Muscle layer of colon (tissue), 2 donors: ENCODE measurements around the gene PCAT7.
"Not testable (repeated sequence)": the region's sequence is repeated elsewhere in the genome, so short reads cannot be mapped to it uniquely, and the experiment has no call there.

Experiments
- H3K27ac ChIP-seq: one replicate; pipeline ENCODE4 v1.7.0; 2013; ENCODE audit warnings: low read depth, mild to moderate bottlenecking, low read length, moderate library complexity
- H3K27me3 ChIP-seq, 2 donors: one replicate each; pipeline ENCODE4 v1.7.0; 2013; ENCODE audit warnings: low read length in 2 of 2, mild to moderate bottlenecking in 2 of 2; ENCODE audit not compliant: insufficient read depth in 2 of 2, control insufficient read depth in 1 of 2
- H3K36me3 ChIP-seq: one replicate; pipeline ENCODE4 v1.7.0; 2013; ENCODE audit warnings: mild to moderate bottlenecking, low read length; ENCODE audit not compliant: insufficient read depth
- H3K4me1 ChIP-seq: one replicate; pipeline ENCODE4 v1.7.0; 2013; ENCODE audit warnings: mild to moderate bottlenecking, low read length; ENCODE audit not compliant: insufficient read depth
- H3K4me3 ChIP-seq, 2 donors: one replicate each; pipeline ENCODE4 v1.7.0; 2013; ENCODE audit warnings: low read length in 2 of 2, low read depth in 1 of 2, mild to moderate bottlenecking in 1 of 2, moderate library complexity in 1 of 2
- H3K9ac ChIP-seq: one replicate; pipeline ENCODE4 v1.7.0; 2013; ENCODE audit warnings: low read length
- H3K9me3 ChIP-seq: one replicate; pipeline ENCODE4 v1.7.0; 2013; ENCODE audit warnings: mild to moderate bottlenecking, low read length
- donor health status: abdominal sarcoma.
- donor health status: Adenocarcinoma of cecum.

Gene PCAT7

DNA sequence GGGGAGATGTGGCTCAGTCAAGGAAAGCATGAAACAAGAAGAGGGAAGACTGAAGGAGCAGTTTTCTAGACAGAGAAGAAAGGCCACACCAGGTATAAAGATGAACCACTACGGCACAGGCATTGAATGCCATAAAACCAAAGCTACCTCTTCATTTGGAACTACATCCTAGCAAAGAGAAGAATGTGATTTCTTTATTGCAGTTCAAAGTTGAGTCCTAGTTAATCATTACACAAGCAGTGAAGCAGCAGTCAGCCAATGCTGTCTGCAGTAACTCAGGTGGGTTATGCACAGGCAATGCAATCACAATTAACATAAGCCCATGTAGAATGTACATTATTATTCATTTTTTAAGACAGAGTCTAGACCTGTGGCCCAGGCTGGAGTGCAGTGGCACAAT is 21.7 kb upstream of the PCAT7 start:
- no peak overlapping the region for H3K9ac ChIP-seq
- H3K27me3 ChIP-seq: no peaks in the 10 kb centered on the region
- H3K27ac ChIP-seq: no peak overlapping the region
- no peaks in the 10 kb centered on the region for H3K4me1 ChIP-seq
- H3K9me3 ChIP-seq: no peaks in the 10 kb centered on the region
- no peaks in the 10 kb centered on the region for H3K36me3 ChIP-seq
- no peak overlapping the region for H3K4me3 ChIP-seq

DNA sequence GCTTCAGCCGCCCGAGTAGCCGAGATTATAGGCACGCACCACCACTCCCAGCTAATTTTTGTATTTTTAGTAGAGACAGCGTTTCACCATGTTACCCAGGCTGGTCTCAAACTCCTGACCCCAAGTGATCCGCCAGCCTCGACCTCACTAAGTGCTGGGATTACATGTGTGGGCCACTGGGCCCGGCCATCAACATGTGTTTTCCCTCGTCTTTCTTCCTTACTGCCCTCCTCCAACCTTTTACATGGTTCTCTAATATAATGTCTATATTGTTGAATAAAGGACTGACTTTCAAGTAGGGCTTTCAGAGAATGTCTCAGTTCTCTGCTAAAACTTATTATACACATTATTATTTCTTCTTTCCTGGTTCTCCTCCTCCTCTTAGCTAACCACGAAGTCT is 21.3 kb upstream of the PCAT7 start:
- H3K27ac ChIP-seq: no peak overlapping the region
- no peaks in the 10 kb centered on the region for H3K27me3 ChIP-seq
- no peak overlapping the region for H3K4me3 ChIP-seq
- H3K9ac ChIP-seq: no peak overlapping the region
- H3K36me3 ChIP-seq: no peaks in the 10 kb centered on the region
- no peaks in the 10 kb centered on the region for H3K9me3 ChIP-seq
- no peaks in the 10 kb centered on the region for H3K4me1 ChIP-seq

DNA sequence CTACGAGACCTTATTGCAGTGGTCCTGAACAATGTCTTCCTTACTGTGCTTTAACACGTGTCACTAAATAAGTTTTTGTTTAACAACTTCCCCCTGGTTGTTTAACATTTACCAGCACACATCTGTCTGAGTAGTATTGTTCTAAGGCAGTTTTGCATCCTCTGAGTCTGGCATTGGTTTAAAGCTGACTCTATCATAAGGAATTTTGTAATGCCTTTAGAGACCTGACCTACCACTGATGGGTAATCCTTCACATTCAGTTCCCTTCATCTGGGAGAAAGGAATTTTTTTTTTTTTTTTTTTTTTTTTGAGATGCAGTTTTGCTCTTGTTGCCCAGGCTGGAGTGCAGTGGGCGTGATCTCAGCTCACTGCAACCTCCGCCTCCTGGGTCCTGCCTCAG is 20.0 kb upstream of the PCAT7 start:
- no peak overlapping the region for H3K27ac ChIP-seq
- H3K9me3 ChIP-seq: no peaks in the 10 kb centered on the region
- no peak overlapping the region for H3K4me3 ChIP-seq
- no peaks in the 10 kb centered on the region for H3K36me3 ChIP-seq
- H3K9ac ChIP-seq: no peak overlapping the region
- no peaks in the 10 kb centered on the region for H3K27me3 ChIP-seq
- H3K4me1 ChIP-seq: no peaks in the 10 kb centered on the region

DNA sequence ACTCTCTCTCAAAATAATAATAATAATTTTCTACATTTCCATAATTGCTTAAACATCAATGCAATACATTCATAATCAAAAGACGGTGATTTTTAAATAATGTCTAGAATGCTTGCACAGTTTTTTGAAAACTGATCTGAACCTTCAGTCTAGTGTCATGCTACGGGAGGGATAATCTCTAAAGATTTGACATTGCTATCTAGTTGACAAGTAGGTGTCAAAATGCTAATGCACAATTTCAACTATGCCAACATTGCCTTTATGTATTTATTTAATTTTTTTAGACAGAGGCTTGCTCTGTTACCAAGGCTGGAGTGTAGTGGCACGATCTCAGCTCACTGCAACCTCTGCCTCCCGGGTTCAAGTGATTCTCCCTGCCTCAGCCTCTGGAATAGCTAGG is 16.0 kb upstream of the PCAT7 start:
- no peak overlapping the region for H3K27ac ChIP-seq
- no peaks in the 10 kb centered on the region for H3K4me1 ChIP-seq
- H3K9me3 ChIP-seq: no peaks in the 10 kb centered on the region
- H3K4me3 ChIP-seq: no peak overlapping the region
- H3K36me3 ChIP-seq: no peaks in the 10 kb centered on the region
- H3K9ac ChIP-seq: no peak overlapping the region
- H3K27me3 ChIP-seq: no peaks in the 10 kb centered on the region

DNA sequence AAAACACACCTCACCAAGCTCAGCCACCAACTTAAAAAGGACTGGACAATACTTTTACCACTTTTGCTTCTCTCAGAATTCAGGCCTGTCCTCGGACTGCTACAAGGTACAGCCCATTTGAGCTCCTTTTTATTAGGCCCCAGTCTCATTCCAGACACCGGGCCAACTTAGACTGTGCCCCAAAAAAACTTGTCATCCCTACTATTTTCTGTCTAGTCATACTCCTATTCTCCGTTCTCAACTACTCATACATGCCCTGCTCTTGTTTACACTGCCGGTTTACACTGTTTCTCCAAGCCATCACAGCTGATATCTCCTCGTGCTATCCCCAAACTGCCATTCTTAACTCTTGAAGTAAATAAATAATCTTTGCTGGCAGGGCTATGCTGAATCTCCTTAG is 10.5 kb upstream of the PCAT7 start:
- not testable (repeated sequence) for H3K4me1 ChIP-seq, H3K36me3 ChIP-seq, H3K27ac ChIP-seq, H3K4me3 ChIP-seq, H3K9ac ChIP-seq, H3K9me3 ChIP-seq, H3K27me3 ChIP-seq

DNA sequence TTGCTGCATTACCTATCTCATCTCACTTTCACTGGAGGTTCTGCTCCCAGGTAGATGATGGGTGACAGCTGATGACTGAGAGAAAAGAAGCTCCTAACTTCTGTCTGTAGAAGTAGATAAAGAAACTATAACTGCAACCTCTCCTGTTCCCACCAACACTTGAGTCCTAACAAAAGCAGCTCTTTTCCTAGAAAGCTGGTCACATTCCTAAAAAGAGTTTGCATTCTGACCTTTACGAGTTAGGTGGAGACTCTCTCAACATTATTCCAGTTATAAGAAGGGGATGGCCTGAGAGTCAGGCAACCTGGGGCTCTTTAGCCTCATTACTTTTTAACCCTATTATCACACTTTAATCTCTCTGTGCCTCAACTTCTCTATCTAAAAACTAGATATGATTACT is 8.9 kb upstream of the PCAT7 start:
- Histone ChIP-seq H3K27me3 (no peaks in the 10 kb centered on the region), H3K4me1 (no peaks in the 10 kb centered on the region), H3K27ac (no peak overlapping the region), H3K9ac (no peak overlapping the region), H3K36me3 (no peaks in the 10 kb centered on the region), H3K9me3 (no peaks in the 10 kb centered on the region), H3K4me3 (no peak overlapping the region)

DNA sequence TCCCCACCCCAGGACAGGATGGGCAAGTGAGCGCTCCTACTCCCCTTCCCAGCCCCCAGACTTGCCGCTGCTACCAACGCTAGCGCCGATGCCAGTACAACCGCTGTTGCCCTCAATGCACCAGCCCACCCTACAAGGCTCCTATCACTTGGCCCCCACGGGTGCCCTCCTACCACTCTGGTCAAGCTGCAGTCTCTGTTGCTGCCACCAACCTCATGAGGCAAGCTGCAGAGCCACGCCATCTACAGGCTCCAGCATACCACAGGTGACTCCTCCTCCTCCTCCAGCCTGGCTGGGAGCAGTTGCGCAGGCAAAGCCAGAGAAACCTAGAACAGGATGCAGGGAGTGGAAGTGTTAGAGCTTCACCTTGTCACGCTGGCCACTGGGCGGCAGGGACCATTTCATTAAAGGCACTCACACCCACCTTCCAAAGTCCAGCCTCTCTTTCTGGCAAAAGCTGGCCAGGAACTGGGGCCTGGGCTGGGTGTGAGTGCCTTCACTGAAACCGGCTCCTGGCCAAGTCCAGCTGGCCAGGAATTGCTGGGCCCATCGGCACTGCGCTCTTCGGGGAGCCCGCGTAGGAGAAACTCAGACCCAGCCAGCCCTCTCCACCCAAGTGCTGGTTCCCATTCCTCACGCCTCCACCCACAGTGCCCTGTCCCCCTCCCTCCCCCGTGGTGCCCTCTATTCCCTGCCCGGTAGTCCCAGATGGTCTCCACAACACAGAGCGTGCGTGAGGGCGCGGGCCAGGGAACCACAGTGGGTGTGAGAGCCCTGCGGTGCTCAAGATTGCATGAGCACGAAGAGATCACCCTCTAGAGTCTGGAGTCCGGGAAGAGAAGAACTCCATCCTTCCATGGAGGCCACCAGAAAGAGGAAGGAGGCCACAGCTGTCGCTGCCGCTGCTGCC is 1.6 kb upstream of the PCAT7 start:
- no peaks in the 10 kb centered on the region for H3K27me3 ChIP-seq
- H3K4me1 ChIP-seq: no peaks in the 10 kb centered on the region
- no peak overlapping the region for H3K27ac ChIP-seq
- H3K4me3 ChIP-seq: no peak overlapping the region
- H3K9ac ChIP-seq: no peak overlapping the region
- H3K36me3 ChIP-seq: no peaks in the 10 kb centered on the region
- H3K9me3 ChIP-seq: no peaks in the 10 kb centered on the region

DNA sequence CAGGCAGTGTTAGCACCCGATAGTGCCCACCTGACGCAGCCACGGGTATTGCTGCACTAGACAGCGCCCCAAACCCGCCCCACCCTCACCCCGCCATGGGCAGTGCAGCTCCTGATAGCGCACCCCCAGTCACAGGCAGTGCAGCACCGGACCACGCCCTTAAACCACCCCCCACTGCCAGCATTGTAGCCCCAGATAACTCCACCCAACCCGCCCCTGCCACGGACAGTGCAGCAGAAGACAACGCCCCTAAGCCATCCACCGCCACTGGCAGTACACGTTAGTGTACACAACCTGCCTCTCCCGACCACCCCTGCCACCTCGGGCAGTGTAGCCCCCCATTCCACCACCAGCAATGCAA is 825 bp upstream of the PCAT7 start:
- H3K4me1 ChIP-seq: no peaks in the 10 kb centered on the region
- no peaks in the 10 kb centered on the region for H3K36me3 ChIP-seq
- no peaks in the 10 kb centered on the region for H3K27me3 ChIP-seq
- H3K9me3 ChIP-seq: no peaks in the 10 kb centered on the region
- no peak overlapping the region for H3K9ac ChIP-seq
- H3K4me3 ChIP-seq: no peak overlapping the region
- no peak overlapping the region for H3K27ac ChIP-seq

DNA sequence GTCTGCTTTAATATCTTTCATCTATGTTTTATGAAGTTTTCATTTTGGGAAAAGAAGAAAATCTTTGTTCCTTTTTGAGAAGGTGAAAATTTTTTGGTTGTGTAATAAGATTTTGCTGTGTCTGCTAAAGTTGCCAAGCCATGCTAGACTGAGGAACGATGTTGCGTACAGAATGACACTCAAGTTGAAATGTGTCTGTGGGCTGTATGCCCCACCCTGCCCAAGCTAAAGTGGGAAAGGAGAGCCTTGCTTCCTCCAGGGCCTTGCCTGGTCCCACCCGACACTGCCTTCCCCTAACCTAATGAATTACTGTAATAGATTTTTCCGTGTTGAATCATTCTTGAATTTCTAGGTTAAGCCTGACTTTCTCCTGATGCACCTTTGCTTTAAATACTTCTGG is 2.5 kb downstream of the PCAT7 start:
- Histone ChIP-seq H3K27me3 (no peaks in the 10 kb centered on the region), H3K4me1 (no peaks in the 10 kb centered on the region), H3K9ac (no peak overlapping the region), H3K4me3 (no peak overlapping the region), H3K27ac (no peak overlapping the region), H3K9me3 (no peaks in the 10 kb centered on the region), H3K36me3 (no peaks in the 10 kb centered on the region)

DNA sequence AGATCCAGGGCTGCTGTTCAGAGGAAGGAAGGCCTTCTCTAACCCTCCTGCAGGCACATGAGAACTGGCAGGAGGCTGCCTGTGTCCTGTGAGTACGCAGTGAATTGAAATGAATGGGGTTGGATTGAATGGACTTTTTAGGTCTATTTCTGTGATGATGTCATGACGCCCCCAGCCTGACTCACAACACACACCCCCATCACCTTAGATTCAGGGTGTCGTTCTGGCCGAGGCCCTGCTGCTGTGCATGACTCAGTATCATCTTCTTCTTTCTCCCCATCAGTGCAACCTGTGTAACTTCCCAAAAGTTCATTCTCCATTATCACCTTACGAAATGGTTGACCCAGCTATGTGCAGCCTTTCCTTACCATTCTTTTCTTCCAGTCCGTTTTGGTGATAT is 5.4 kb downstream of the PCAT7 start:
- no peak overlapping the region for H3K27ac ChIP-seq
- no peaks in the 10 kb centered on the region for H3K36me3 ChIP-seq
- peaks cover 0 to 5% of the 10 kb centered on the region in 2 donors for H3K27me3 ChIP-seq
- no peaks in the 10 kb centered on the region for H3K4me1 ChIP-seq
- no peak overlapping the region for H3K9ac ChIP-seq
- no peaks in the 10 kb centered on the region for H3K9me3 ChIP-seq
- H3K4me3 ChIP-seq: no peak overlapping the region

DNA sequence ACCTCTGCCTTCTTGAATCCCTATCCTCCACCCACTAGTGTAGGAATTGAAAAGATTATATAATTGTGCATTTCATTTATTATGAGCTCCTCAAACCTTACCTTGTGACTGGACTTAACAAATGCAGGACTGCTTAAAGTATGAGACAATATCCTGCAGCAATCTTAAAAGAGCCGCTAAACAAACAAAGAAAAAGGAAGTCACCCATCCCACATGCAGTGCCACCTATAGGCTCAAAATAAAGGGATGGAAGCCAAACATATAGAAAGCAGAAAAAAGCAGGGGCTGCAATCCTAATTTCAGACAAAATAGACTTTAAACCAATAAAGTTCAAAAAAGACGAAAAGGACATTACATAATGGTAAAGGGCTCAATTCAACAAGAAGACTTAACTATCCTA is 8.7 kb downstream of the PCAT7 start:
- H3K4me3 ChIP-seq: no peak overlapping the region

DNA sequence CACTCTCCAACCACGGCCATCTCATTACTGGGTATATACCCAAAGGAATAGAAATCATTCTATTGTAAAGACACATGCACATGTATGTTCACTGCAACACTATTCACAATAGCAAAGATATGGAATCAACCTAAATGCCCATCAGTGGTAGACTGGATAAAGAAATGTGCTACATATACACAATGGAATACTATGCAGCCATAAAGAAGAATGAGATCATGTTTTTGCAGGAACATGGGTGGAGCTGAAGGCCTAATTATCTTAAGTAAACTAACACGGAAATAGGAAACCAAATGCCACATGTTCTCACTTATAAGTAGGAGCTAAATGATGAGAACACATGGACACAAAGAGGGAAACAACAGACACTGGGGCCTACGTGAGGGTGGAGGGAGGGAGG is 9.4 kb downstream of the PCAT7 start:
- H3K4me1 ChIP-seq, H3K27ac ChIP-seq, H3K36me3 ChIP-seq, H3K4me3 ChIP-seq, H3K27me3 ChIP-seq, H3K9ac ChIP-seq, H3K9me3 ChIP-seq: not testable (repeated sequence)

More for the DNA sequence above, 8.7 kb downstream of the PCAT7 start:
- no peaks in the 10 kb centered on the region for H3K36me3 ChIP-seq
- H3K9me3 ChIP-seq: no peaks in the 10 kb centered on the region
- H3K9ac ChIP-seq: no peak overlapping the region
- H3K27me3 ChIP-seq: peaks cover 0 to 5% of the 10 kb centered on the region in 2 donors
- H3K27ac ChIP-seq: no peak overlapping the region
- no peaks in the 10 kb centered on the region for H3K4me1 ChIP-seq
